ENCODE results near the gene SCGB3A1.

GRCh38 chr5:180591311-180591887 lies at the start of gene SCGB3A1:
- TF ChIP-seq CTCF (IDR thresholded peaks at IDR 0.05) (no peak), POLR2A (IDR thresholded peaks at IDR 0.05) (no peak)
